Gastrocnemius medialis (tissue), 4 donors: Measurements from ENCODE around the gene GRM4. TPM values are rescaled to one million over a fixed set of nuclear protein-coding genes. Genes with fewer than 3 reads are reported as not detected.

ENCODE experiments used
- ATAC-seq, 2 donors: fragments of 150-250 bp; one replicate each; pipeline ENCODE4 v1.9.1; 2016
- DNase-seq, 2 donors: peaks; one replicate each; pipeline ENCODE4 v3.0.0-alpha.2; 2019
- H3K27ac ChIP-seq, 4 donors: fragments of 200-600 bp; sonication (generic); 1 replicate in 1 of 4; 2 replicates in 3 of 4; pipeline ENCODE4 v1.5.1; 2016 to 2018; ENCODE audit warnings: mild to moderate bottlenecking in 2 of 4, moderate library complexity in 1 of 4
- H3K27me3 ChIP-seq, 3 donors: fragments of 200-600 bp; sonication (generic) in 2 of 3; 1 replicate in 1 of 3; 2 replicates in 2 of 3; pipeline versions ENCODE4 v1.5.1 to v1.6.0; 2016 to 2019; ENCODE audit warnings: mild to moderate bottlenecking in 1 of 3, moderate library complexity in 1 of 3
- H3K36me3 ChIP-seq, 2 donors: fragments of 200-600 bp; sonication (generic) in 1 of 2; one replicate each; pipeline ENCODE4 v1.5.1; 2017 to 2018
- H3K4me1 ChIP-seq, 2 donors: fragments of 200-600 bp; sonication (generic) in 1 of 2; one replicate each; pipeline ENCODE4 v1.5.1; 2016 to 2017; ENCODE audit warnings: mild to moderate bottlenecking in 2 of 2
- H3K4me3 ChIP-seq, 4 donors: fragments of 200-600 bp; sonication (generic) in 3 of 4; 1 replicate in 1 of 4; 2 replicates in 3 of 4; pipeline ENCODE4 v1.5.1; 2016 to 2019; ENCODE audit warnings: mild to moderate bottlenecking in 2 of 4
- H3K9me3 ChIP-seq, 3 donors: fragments of 200-600 bp; sonication (generic) in 2 of 3; 1 replicate in 1 of 3; 2 replicates in 2 of 3; pipeline ENCODE4 v1.5.1; 2016 to 2019
- POLR2A ChIP-seq, 2 donors: fragments of 450-650 bp; IDR thresholded peaks; one replicate each; pipeline ENCODE4 v1.6.1; 2017; ENCODE audit warnings: antibody characterized with exemption in 2 of 2, mild to moderate bottlenecking in 2 of 2, moderate library complexity in 2 of 2
- in situ Hi-C, 4 donors: fragments of 200-750 bp; cut with MboI; loops; one replicate each; pipeline versions ENCODE4 v1.15.0 to v1.8.0; 2017; ENCODE audit warnings: low sequenced_read_pairs in 4 of 4
- intact Hi-C: fragments of 100-400 bp; cut with DNase I; formaldehyde crosslinking; loops from one replicate; pipeline ENCODE4 v1.15.1; 2023; ENCODE audit warnings: low total_unique reads
- total RNA-seq, 4 donors: library from RNA; depleted of rRNA; stranded (reverse); fragments of >200 nt; gene quantifications; one replicate each; pipeline versions ENCODE4 v1.1.0 to v1.2.3, GENCODE V29; 2016
- TF ChIP-seq, protein P1 (sequence below), 5 experiments: fragments of 450-650 bp in 3 of 5; fragments of 200-600 bp in 2 of 5; sonication (generic) in 2 of 5; IDR thresholded peaks in 4 of 5; conservative IDR thresholded peaks in 1 of 5; 1 replicate in 4 of 5; 2 replicates in 1 of 5; pipeline ENCODE4 v1.5.1; 2016 to 2019; ENCODE audit warnings: antibody characterized with exemption in 5 of 5, mild to moderate bottlenecking in 3 of 5, moderate library complexity in 3 of 5

GRM4 gene
- total RNA-seq, 4 donors from 2014 or later, result 0.03 TPM; not detected in 3

DNA sequence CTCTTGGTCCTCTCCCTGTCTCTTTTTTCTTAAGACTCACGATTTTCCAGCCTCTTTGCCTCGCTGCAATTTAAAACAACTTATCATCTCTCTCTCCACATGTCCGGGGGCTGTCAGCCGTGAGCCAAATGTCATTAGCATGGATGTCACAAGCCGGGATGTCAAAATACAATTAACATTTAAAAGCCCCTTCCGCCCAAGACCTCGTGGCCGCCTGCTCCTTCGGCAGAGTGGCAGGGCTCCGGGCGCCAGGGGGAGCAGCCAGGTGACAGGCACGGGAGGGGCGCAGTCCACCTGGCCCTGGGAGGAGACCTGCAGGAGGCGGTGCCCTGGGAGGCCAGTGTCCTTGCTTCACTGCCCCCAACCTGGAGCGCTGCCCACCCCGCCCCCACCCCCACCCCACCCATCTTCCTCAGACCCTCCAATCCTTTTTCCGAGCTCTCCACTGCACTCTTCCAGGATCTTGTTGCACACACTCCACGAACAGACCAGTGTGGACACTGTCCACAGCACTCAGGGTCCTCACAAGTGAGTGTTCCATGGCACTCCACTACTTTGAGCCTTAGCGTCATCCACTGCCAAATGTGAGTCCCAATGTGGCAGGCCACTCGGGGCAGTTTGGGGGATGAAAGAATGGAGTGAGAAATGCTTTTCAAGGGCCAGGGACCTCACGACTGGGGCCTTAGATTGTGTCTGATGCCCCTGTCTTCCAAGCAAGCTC is 5.6 kb upstream of the GRM4 start:
- Histone ChIP-seq H3K36me3 (no peaks in the 10 kb centered on the region), H3K27me3 (peaks cover 14 to 28% (median 20%) of the 10 kb centered on the region in 3 donors), H3K9me3 (no peaks in the 10 kb centered on the region), H3K4me3 (no peak overlapping the region), H3K4me1 (peaks cover 11 to 13% of the 10 kb centered on the region in 2 donors), H3K27ac (no peak overlapping the region)
- in situ Hi-C loops (loop anchor here (5.0 to 25.0 kb wide), 4 partner anchors 94 to 389 kb away; no protein-coding TSS in a partner anchor), intact Hi-C loops (loop anchor here (10.0 kb wide), 1 partner anchor 567 kb away; the partner anchor contains the start of gene BAK1)
- DNase-seq (no peak), ATAC-seq (no peak)
- TF ChIP-seq POLR2A (IDR thresholded peaks at IDR 0.05), result no peak
- TF ChIP-seq, protein P1, sequence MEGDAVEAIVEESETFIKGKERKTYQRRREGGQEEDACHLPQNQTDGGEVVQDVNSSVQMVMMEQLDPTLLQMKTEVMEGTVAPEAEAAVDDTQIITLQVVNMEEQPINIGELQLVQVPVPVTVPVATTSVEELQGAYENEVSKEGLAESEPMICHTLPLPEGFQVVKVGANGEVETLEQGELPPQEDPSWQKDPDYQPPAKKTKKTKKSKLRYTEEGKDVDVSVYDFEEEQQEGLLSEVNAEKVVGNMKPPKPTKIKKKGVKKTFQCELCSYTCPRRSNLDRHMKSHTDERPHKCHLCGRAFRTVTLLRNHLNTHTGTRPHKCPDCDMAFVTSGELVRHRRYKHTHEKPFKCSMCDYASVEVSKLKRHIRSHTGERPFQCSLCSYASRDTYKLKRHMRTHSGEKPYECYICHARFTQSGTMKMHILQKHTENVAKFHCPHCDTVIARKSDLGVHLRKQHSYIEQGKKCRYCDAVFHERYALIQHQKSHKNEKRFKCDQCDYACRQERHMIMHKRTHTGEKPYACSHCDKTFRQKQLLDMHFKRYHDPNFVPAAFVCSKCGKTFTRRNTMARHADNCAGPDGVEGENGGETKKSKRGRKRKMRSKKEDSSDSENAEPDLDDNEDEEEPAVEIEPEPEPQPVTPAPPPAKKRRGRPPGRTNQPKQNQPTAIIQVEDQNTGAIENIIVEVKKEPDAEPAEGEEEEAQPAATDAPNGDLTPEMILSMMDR (IDR thresholded peaks at IDR 0.05 in 4 of 5, conservative IDR thresholded peaks at IDR 0.05 in 1 of 5), result no peak

- Histone ChIP-seq H3K27me3 (peaks cover 14 to 26% (median 20%) of the 10 kb centered on the region in 3 donors), H3K27ac (no peak overlapping the region), H3K4me1 (peaks cover 11 to 14% of the 10 kb centered on the region in 2 donors), H3K36me3 (no peaks in the 10 kb centered on the region), H3K4me3 (no peak overlapping the region), H3K9me3 (no peaks in the 10 kb centered on the region)
- ATAC-seq (no peak), DNase-seq (no peak)
- TF ChIP-seq, protein P1 (IDR thresholded peaks at IDR 0.05 in 4 of 5, conservative IDR thresholded peaks at IDR 0.05 in 1 of 5), result no peak
- intact Hi-C loops (loop anchor here (10.0 kb wide), 1 partner anchor 566 kb away; the partner anchor contains the start of gene BAK1), in situ Hi-C loops (loop anchor here (5.0 to 25.0 kb wide), 4 partner anchors 93 to 388 kb away; no protein-coding TSS in a partner anchor)
Measured at GRCh38 chr6:34150766-34151165, 4.9 kb upstream of the GRM4 start.

DNA sequence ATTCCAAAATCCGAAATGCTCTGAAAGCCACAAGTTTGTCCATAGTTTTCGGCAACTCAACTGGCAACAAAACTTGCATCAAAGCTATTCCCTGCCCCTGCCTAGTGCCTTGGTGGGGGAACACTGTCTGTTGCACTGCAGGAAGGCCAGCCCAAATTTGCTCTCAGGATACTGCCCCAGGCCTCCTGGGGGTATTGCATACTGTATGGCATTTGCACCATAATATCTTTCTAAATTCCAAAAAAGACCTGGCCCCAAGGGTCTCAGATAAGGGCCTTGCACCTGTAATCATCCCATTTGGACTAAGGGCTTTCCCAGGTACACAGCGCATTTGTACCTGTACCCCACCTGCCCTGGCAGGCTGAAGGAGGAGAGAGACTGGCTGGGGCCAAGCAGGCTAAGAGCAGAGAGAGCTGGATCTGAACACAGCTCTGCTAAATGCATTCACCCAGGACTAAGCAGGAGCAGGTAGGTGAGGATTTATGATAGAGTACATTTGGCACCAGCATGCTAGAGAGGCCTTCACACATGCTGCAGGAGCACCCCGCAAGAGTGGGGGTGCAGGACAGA is 4.0 kb upstream of the GRM4 start:
- H3K36me3 ChIP-seq, result no peaks in the 10 kb centered on the region
- in situ Hi-C loops, result loop anchor here (5.0 to 25.0 kb wide), 4 partner anchors 93 to 388 kb away; no protein-coding TSS in a partner anchor
- TF ChIP-seq POLR2A (IDR thresholded peaks at IDR 0.05), result no peak
- TF ChIP-seq, protein P1 (IDR thresholded peaks at IDR 0.05 in 4 of 5, conservative IDR thresholded peaks at IDR 0.05 in 1 of 5), result no peak
- peaks cover 12 to 20% of the 10 kb centered on the region in 2 donors for H3K4me1 ChIP-seq
- no peak overlapping the region for H3K4me3 ChIP-seq
- no peak for ATAC-seq
- no peaks in the 10 kb centered on the region for H3K9me3 ChIP-seq
- H3K27me3 ChIP-seq, result peaks cover 10 to 18% (median 18%) of the 10 kb centered on the region in 3 donors
- no peak overlapping the region for H3K27ac ChIP-seq
- no peak for DNase-seq
- intact Hi-C loops, result loop anchor here (10.0 kb wide), 1 partner anchor 565 kb away; the partner anchor contains the start of gene BAK1

- ATAC-seq (no peak), DNase-seq (no peak)
- intact Hi-C loops, result no loop called here
- peaks cover 11 to 20% (median 14%) of the 10 kb centered on the region in 3 donors for H3K27me3 ChIP-seq
- TF ChIP-seq POLR2A (IDR thresholded peaks at IDR 0.05), result no peak
- TF ChIP-seq, protein P1 (IDR thresholded peaks at IDR 0.05 in 4 of 5, conservative IDR thresholded peaks at IDR 0.05 in 1 of 5), result no peak
- peaks cover 16 to 20% of the 10 kb centered on the region in 2 donors for H3K4me1 ChIP-seq
- in situ Hi-C loops, result no loop called here
- no peak overlapping the region for H3K27ac ChIP-seq
- no peaks in the 10 kb centered on the region for H3K9me3 ChIP-seq
- no peak overlapping the region for H3K4me3 ChIP-seq
- no peaks in the 10 kb centered on the region for H3K36me3 ChIP-seq
Measured at GRCh38 chr6:34149452-34149810, 3.5 kb upstream of the GRM4 start.
